ENCODE data around the gene LAMA2. TPM values are rescaled to one million over a fixed set of nuclear protein-coding genes. Genes with fewer than 3 reads are reported as not detected.

LAMA2 gene
- total RNA-seq, 1 donor from 2014 or later: 0.47 TPM

- no peak for TF ChIP-seq CTCF (conservative IDR thresholded peaks at IDR 0.05)
- Mint-ChIP-seq H3K27ac (ENCODE audit: unreplicated experiment) (no peak overlapping the region), H3K4me3 (no peak overlapping the region), H3K9me3 (no peaks in the 10 kb centered on the region), H3K27me3 (ENCODE audit: low read depth) (no peaks in the 10 kb centered on the region), H3K4me1 (peaks cover 5% of the 10 kb centered on the region), H3K36me3 (ENCODE audit: low read depth) (no peaks in the 10 kb centered on the region)
- DNase-seq (ENCODE audit: low read depth, low spot score): no peak
These were observed 357.5 kb downstream of the LAMA2 start for GRCh38 chr6:129240492-129240853.

DNA sequence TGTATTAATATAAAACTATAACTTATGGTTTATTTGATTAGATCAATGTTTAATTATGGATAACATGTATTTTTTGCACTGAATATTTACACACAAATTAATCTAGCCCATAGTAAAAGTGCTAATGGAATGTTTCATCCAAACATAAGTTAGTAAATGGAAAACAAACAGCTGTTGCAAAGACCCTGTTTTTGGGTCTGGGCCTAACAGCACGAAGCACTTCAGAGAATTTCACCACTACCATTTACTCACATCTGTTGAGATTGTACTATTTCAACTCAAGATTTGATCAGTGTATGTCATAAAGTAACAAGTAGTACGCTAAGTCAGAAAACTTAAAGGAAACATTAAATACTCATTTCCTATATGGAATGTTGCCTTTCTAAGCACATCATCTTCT, 359.6 kb downstream of the LAMA2 start:
- Mint-ChIP-seq H3K36me3 (ENCODE audit: low read depth) (no peaks in the 10 kb centered on the region), H3K9me3 (no peaks in the 10 kb centered on the region), H3K4me1 (no peaks in the 10 kb centered on the region), H3K4me3 (no peak overlapping the region), H3K27ac (ENCODE audit: unreplicated experiment) (no peak overlapping the region), H3K27me3 (ENCODE audit: low read depth) (no peaks in the 10 kb centered on the region)
- DNase-seq (ENCODE audit: low read depth, low spot score): no peak
- no peak for TF ChIP-seq CTCF (conservative IDR thresholded peaks at IDR 0.05)

GRCh38 chr6:129243377-129243776, 360.4 kb downstream of the LAMA2 start:
- no peak for TF ChIP-seq CTCF (conservative IDR thresholded peaks at IDR 0.05)
- no peaks in the 10 kb centered on the region for H3K27me3 Mint-ChIP-seq (ENCODE audit: low read depth)
- no peak overlapping the region for H3K27ac Mint-ChIP-seq (ENCODE audit: unreplicated experiment)
- H3K4me3 Mint-ChIP-seq: no peak overlapping the region
- no peaks in the 10 kb centered on the region for H3K9me3 Mint-ChIP-seq
- H3K36me3 Mint-ChIP-seq (ENCODE audit: low read depth): no peaks in the 10 kb centered on the region
- H3K4me1 Mint-ChIP-seq: no peaks in the 10 kb centered on the region
- no peak for DNase-seq (ENCODE audit: low read depth, low spot score)

DNA sequence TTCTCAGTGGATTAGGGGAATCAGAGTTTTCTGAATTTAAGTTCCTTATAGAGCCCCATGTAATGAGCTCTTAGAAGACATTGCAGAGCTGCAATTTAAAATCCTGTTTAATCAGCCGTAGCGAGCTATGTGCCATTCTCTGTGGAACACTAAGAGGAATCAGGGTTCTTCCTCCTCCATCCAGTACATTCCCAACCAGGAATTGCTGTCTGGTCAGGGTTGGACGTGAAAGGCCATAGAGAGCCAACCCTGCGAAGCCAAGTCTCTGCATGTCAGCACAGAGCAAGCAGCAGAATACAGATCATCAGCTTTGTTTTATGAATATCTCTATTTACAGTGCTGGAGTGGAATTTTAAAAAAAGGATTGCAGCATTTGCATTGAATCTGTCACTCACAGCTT, 366.0 kb downstream of the LAMA2 start:
- no peaks in the 10 kb centered on the region for H3K9me3 Mint-ChIP-seq

GRCh38 chr6:129251669-129252376, 368.9 kb downstream of the LAMA2 start:
- peak; percentile 86 for TF ChIP-seq CTCF (conservative IDR thresholded peaks at IDR 0.05)
- no peak overlapping the region for H3K4me3 Mint-ChIP-seq
- H3K36me3 Mint-ChIP-seq (ENCODE audit: low read depth): no peaks in the 10 kb centered on the region
- no peak overlapping the region for H3K27ac Mint-ChIP-seq (ENCODE audit: unreplicated experiment)
- DNase-seq (ENCODE audit: low read depth, low spot score): peak; percentile 65
- peaks cover 12% of the 10 kb centered on the region for H3K4me1 Mint-ChIP-seq
- H3K27me3 Mint-ChIP-seq (ENCODE audit: low read depth): no peaks in the 10 kb centered on the region
- H3K9me3 Mint-ChIP-seq: no peaks in the 10 kb centered on the region

More for the DNA sequence above, 366.0 kb downstream of the LAMA2 start:
- no peak for DNase-seq (ENCODE audit: low read depth, low spot score)
- Mint-ChIP-seq H3K27ac (ENCODE audit: unreplicated experiment) (no peak overlapping the region), H3K4me3 (no peak overlapping the region), H3K36me3 (ENCODE audit: low read depth) (no peaks in the 10 kb centered on the region), H3K4me1 (peaks cover 8% of the 10 kb centered on the region), H3K27me3 (ENCODE audit: low read depth) (no peaks in the 10 kb centered on the region)
- TF ChIP-seq CTCF (conservative IDR thresholded peaks at IDR 0.05): no peak
